Measurements from ENCODE around the gene SMTN.
"Not testable (repeated sequence)": the region's sequence is repeated elsewhere in the genome, so short reads cannot be mapped to it uniquely, and the experiment has no call there.

SMTN gene

GRCh38 chr22:31099841-31100761, 19.0 kb downstream of the SMTN start:
- Mint-ChIP-seq H3K36me3 (ENCODE audit: low read depth) (peaks cover 12% of the 10 kb centered on the region), H3K4me1 (ENCODE audit: low read depth) (no peaks in the 10 kb centered on the region), H3K27ac (no peak overlapping the region)

GRCh38 chr22:31100762-31101525, 19.8 kb downstream of the SMTN start:
- Mint-ChIP-seq H3K27me3 (ENCODE audit: low read depth) (no peaks in the 10 kb centered on the region), H3K4me3 (no peak overlapping the region), H3K4me1 (ENCODE audit: low read depth) (no peaks in the 10 kb centered on the region), H3K9me3 (no peaks in the 10 kb centered on the region), H3K27ac (no peak overlapping the region), H3K36me3 (ENCODE audit: low read depth) (peaks cover 9% of the 10 kb centered on the region)
- no peak for DNase-seq (ENCODE audit: low spot score)

More at GRCh38 chr22:31099841-31100761, 19.0 kb downstream of the SMTN start:
- DNase-seq (ENCODE audit: low spot score), result no peak
- no peaks in the 10 kb centered on the region for H3K9me3 Mint-ChIP-seq
- no peak overlapping the region for H3K4me3 Mint-ChIP-seq
- H3K27me3 Mint-ChIP-seq (ENCODE audit: low read depth), result no peaks in the 10 kb centered on the region

GRCh38 chr22:31102441-31103081, 21.4 kb downstream of the SMTN start:
- H3K36me3 Mint-ChIP-seq (ENCODE audit: low read depth), result peaks cover 4% of the 10 kb centered on the region
- no peak overlapping the region for H3K27ac Mint-ChIP-seq
- H3K9me3 Mint-ChIP-seq, result no peaks in the 10 kb centered on the region
- H3K27me3 Mint-ChIP-seq (ENCODE audit: low read depth), result no peaks in the 10 kb centered on the region
- no peak for DNase-seq (ENCODE audit: low spot score)
- H3K4me1 Mint-ChIP-seq (ENCODE audit: low read depth), result peaks cover 4% of the 10 kb centered on the region
- no peak overlapping the region for H3K4me3 Mint-ChIP-seq

GRCh38 chr22:31103111-31103510, 22.0 kb downstream of the SMTN start:
- peaks cover 9% of the 10 kb centered on the region for H3K4me1 Mint-ChIP-seq (ENCODE audit: low read depth)
- H3K36me3 Mint-ChIP-seq (ENCODE audit: low read depth), result peaks cover 4% of the 10 kb centered on the region
- no peaks in the 10 kb centered on the region for H3K27me3 Mint-ChIP-seq (ENCODE audit: low read depth)
- H3K27ac Mint-ChIP-seq, result no peak overlapping the region
- no peak for DNase-seq (ENCODE audit: low spot score)
- H3K4me3 Mint-ChIP-seq, result no peak overlapping the region
- no peaks in the 10 kb centered on the region for H3K9me3 Mint-ChIP-seq

GRCh38 chr22:31103899-31104694, 23.0 kb downstream of the SMTN start:
- Mint-ChIP-seq H3K27ac (no peak overlapping the region), H3K4me1 (ENCODE audit: low read depth) (peaks cover 9% of the 10 kb centered on the region), H3K36me3 (ENCODE audit: low read depth) (no peaks in the 10 kb centered on the region), H3K9me3 (no peaks in the 10 kb centered on the region), H3K27me3 (ENCODE audit: low read depth) (no peaks in the 10 kb centered on the region), H3K4me3 (no peak overlapping the region)
- DNase-seq (ENCODE audit: low spot score), result no peak

GRCh38 chr22:31104869-31105268, 23.8 kb downstream of the SMTN start:
- no peak for DNase-seq (ENCODE audit: low spot score)
- H3K4me3 Mint-ChIP-seq, result no peak overlapping the region
- peaks cover 9% of the 10 kb centered on the region for H3K4me1 Mint-ChIP-seq (ENCODE audit: low read depth)
- H3K27ac Mint-ChIP-seq, result no peak overlapping the region
- no peaks in the 10 kb centered on the region for H3K9me3 Mint-ChIP-seq
- H3K27me3 Mint-ChIP-seq (ENCODE audit: low read depth), result no peaks in the 10 kb centered on the region
- H3K36me3 Mint-ChIP-seq (ENCODE audit: low read depth), result no peaks in the 10 kb centered on the region

GRCh38 chr22:31105282-31105929, 24.3 kb downstream of the SMTN start:
- no peak for DNase-seq (ENCODE audit: low spot score)
- H3K4me3 Mint-ChIP-seq, result no peak overlapping the region
- H3K27ac Mint-ChIP-seq, result no peak overlapping the region
- no peaks in the 10 kb centered on the region for H3K9me3 Mint-ChIP-seq
- peaks cover 9% of the 10 kb centered on the region for H3K4me1 Mint-ChIP-seq (ENCODE audit: low read depth)
- no peaks in the 10 kb centered on the region for H3K36me3 Mint-ChIP-seq (ENCODE audit: low read depth)
- no peaks in the 10 kb centered on the region for H3K27me3 Mint-ChIP-seq (ENCODE audit: low read depth)

GRCh38 chr22:31106001-31106571, 25.0 kb downstream of the SMTN start:
- Mint-ChIP-seq H3K27me3 (ENCODE audit: low read depth) (no peaks in the 10 kb centered on the region), H3K27ac (no peak overlapping the region), H3K9me3 (no peaks in the 10 kb centered on the region), H3K4me1 (ENCODE audit: low read depth) (peaks cover 9% of the 10 kb centered on the region), H3K36me3 (ENCODE audit: low read depth) (no peaks in the 10 kb centered on the region), H3K4me3 (peak overlapping the region; percentile 56)
- no peak for DNase-seq (ENCODE audit: low spot score)

- Mint-ChIP-seq H3K4me3 (peak overlapping the region; percentile 81), H3K27ac (peak overlapping the region; percentile 41)
These were observed 25.6 kb downstream of the SMTN start for GRCh38 chr22:31106731-31107177.

GRCh38 chr22:31107178-31107893, 26.2 kb downstream of the SMTN start, which contains the start of gene SELENOM:
Gene SELENOM, minus strand, starts transcription at chr22:31107568. Its CDS starts 63 bp downstream, at chr22:31107505.
- H3K4me1 Mint-ChIP-seq (ENCODE audit: low read depth), result peaks cover 9% of the 10 kb centered on the region
- peak within 1 kb of the TSS; percentile 81 for H3K4me3 Mint-ChIP-seq
- H3K27me3 Mint-ChIP-seq (ENCODE audit: low read depth), result no peaks in the 10 kb centered on the region
- peak within 1 kb of the TSS; percentile 41 for H3K27ac Mint-ChIP-seq
- H3K9me3 Mint-ChIP-seq, result no peaks in the 10 kb centered on the region
- peak; percentile 91 for DNase-seq (ENCODE audit: low spot score)
- no peaks in the 10 kb centered on the region for H3K36me3 Mint-ChIP-seq (ENCODE audit: low read depth)

More at GRCh38 chr22:31106731-31107177, 25.6 kb downstream of the SMTN start:
- H3K36me3 Mint-ChIP-seq (ENCODE audit: low read depth), result no peaks in the 10 kb centered on the region
- no peak for DNase-seq (ENCODE audit: low spot score)
- peaks cover 9% of the 10 kb centered on the region for H3K4me1 Mint-ChIP-seq (ENCODE audit: low read depth)
- no peaks in the 10 kb centered on the region for H3K27me3 Mint-ChIP-seq (ENCODE audit: low read depth)
- H3K9me3 Mint-ChIP-seq, result no peaks in the 10 kb centered on the region

GRCh38 chr22:31107894-31108218, 26.7 kb downstream of the SMTN start:
- Mint-ChIP-seq H3K27ac (peak overlapping the region; percentile 1), H3K4me1 (ENCODE audit: low read depth) (peaks cover 9% of the 10 kb centered on the region), H3K4me3 (peak overlapping the region; percentile 81), H3K27me3 (ENCODE audit: low read depth) (no peaks in the 10 kb centered on the region), H3K36me3 (ENCODE audit: low read depth) (no peaks in the 10 kb centered on the region), H3K9me3 (no peaks in the 10 kb centered on the region)
- DNase-seq (ENCODE audit: low spot score), result no peak

- H3K36me3 Mint-ChIP-seq (ENCODE audit: low read depth); H3K4me3 Mint-ChIP-seq; H3K27ac Mint-ChIP-seq; DNase-seq (ENCODE audit: low spot score); H3K9me3 Mint-ChIP-seq; H3K27me3 Mint-ChIP-seq (ENCODE audit: low read depth); H3K4me1 Mint-ChIP-seq (ENCODE audit: low read depth): not testable (repeated sequence)
These were observed 31.5 kb downstream of the SMTN start for GRCh38 chr22:31112547-31113091.
